Measurements from ENCODE around the gene PLEKHG4B. TPM values are rescaled to one million over a fixed set of nuclear protein-coding genes. Genes with fewer than 3 reads are reported as not detected.

The PLEKHG4B gene
- polyA plus RNA-seq, 1 donor from 2014 or later, result 0.78 TPM

GRCh38 chr5:199197-199949, 107.4 kb downstream of the PLEKHG4B start:
- no peaks in the 10 kb centered on the region for H3K79me2 ChIP-seq (replicated peaks; ENCODE audit: insufficient read depth, low read length)
- no peaks in the 10 kb centered on the region for H3K9me3 ChIP-seq (ENCODE audit: low read length)
- no peak overlapping the region for H3K9ac ChIP-seq (ENCODE audit: low read length)
- H3F3A ChIP-seq (ENCODE audit: insufficient read depth, low read length, poor library complexity, severe bottlenecking), result no peaks in the 10 kb centered on the region
- no peak overlapping the region for H3K27ac ChIP-seq (ENCODE audit: low read length)
- no peaks in the 10 kb centered on the region for H3K27me3 ChIP-seq (ENCODE audit: insufficient read depth, low read depth, low read length)
- H2AFZ ChIP-seq (ENCODE audit: low read depth, low read length), result no peak overlapping the region
- no peaks in the 10 kb centered on the region for H3K9me2 ChIP-seq (ENCODE audit: insufficient read depth, low read length)
- no peaks in the 10 kb centered on the region for H4K20me1 ChIP-seq (ENCODE audit: insufficient read depth)
- H3K36me3 ChIP-seq (ENCODE audit: insufficient read depth, low read length), result no peaks in the 10 kb centered on the region
- no peak overlapping the region for H3K4me2 ChIP-seq (ENCODE audit: low read length)
- no peak for TF ChIP-seq EZH2 (IDR thresholded peaks at IDR 0.05; ENCODE audit: borderline replicate concordance, insufficient read depth, low read length, poor library complexity, severe bottlenecking)
- TF ChIP-seq MXI1 (conservative IDR thresholded peaks at IDR 0.05; ENCODE audit: poor library complexity, severe bottlenecking), result no peak
- TF ChIP-seq TAF1 (IDR thresholded peaks at IDR 0.05; ENCODE audit: low read depth), result no peak
- TF ChIP-seq REST (IDR thresholded peaks at IDR 0.05; ENCODE audit: borderline replicate concordance), result no peak
- TF ChIP-seq POLR2AphosphoS5 (IDR thresholded peaks at IDR 0.05), result no peak
- no peak for TF ChIP-seq EP300 (conservative IDR thresholded peaks at IDR 0.05; ENCODE audit: poor library complexity, severe bottlenecking)
- no peak for TF ChIP-seq SMC3 (conservative IDR thresholded peaks at IDR 0.05; ENCODE audit: poor library complexity)
- TF ChIP-seq CTCF (IDR thresholded peaks at IDR 0.05; ENCODE audit: poor library complexity, severe bottlenecking), result no peak
- no peak for TF ChIP-seq RAD21 (conservative IDR thresholded peaks at IDR 0.05)
- H3K4me3 ChIP-seq (ENCODE audit: low read length), result no peak overlapping the region

GRCh38 chr5:199950-200645, 108.1 kb downstream of the PLEKHG4B start:
- Histone ChIP-seq H3F3A (ENCODE audit: insufficient read depth, low read length, poor library complexity, severe bottlenecking) (no peaks in the 10 kb centered on the region), H3K9me3 (ENCODE audit: low read length) (no peaks in the 10 kb centered on the region), H3K9ac (ENCODE audit: low read length) (no peak overlapping the region), H3K79me2 (replicated peaks; ENCODE audit: insufficient read depth, low read length) (no peaks in the 10 kb centered on the region), H3K27me3 (ENCODE audit: insufficient read depth, low read depth, low read length) (no peaks in the 10 kb centered on the region), H3K4me3 (ENCODE audit: low read length) (no peak overlapping the region), H3K4me2 (ENCODE audit: low read length) (no peak overlapping the region), H3K9me2 (ENCODE audit: insufficient read depth, low read length) (no peaks in the 10 kb centered on the region), H4K20me1 (ENCODE audit: insufficient read depth) (no peaks in the 10 kb centered on the region), H3K36me3 (ENCODE audit: insufficient read depth, low read length) (no peaks in the 10 kb centered on the region), H3K27ac (ENCODE audit: low read length) (no peak overlapping the region), H2AFZ (ENCODE audit: low read depth, low read length) (no peak overlapping the region)
- TF ChIP-seq REST (IDR thresholded peaks at IDR 0.05; ENCODE audit: borderline replicate concordance) (no peak), RAD21 (conservative IDR thresholded peaks at IDR 0.05) (no peak), EZH2 (IDR thresholded peaks at IDR 0.05; ENCODE audit: borderline replicate concordance, insufficient read depth, low read length, poor library complexity, severe bottlenecking) (no peak), SMC3 (conservative IDR thresholded peaks at IDR 0.05; ENCODE audit: poor library complexity) (no peak), CTCF (IDR thresholded peaks at IDR 0.05; ENCODE audit: poor library complexity, severe bottlenecking) (no peak)
